Iris pigment epithelial cell (primary cell): ENCODE results near the gene ANKRD12.

Source experiments
- DNase-seq: peaks from one replicate; pipeline ENCODE4 v3.0.0-alpha.2; 2011; ENCODE audit warnings: low read depth

Gene ANKRD12

DNA sequence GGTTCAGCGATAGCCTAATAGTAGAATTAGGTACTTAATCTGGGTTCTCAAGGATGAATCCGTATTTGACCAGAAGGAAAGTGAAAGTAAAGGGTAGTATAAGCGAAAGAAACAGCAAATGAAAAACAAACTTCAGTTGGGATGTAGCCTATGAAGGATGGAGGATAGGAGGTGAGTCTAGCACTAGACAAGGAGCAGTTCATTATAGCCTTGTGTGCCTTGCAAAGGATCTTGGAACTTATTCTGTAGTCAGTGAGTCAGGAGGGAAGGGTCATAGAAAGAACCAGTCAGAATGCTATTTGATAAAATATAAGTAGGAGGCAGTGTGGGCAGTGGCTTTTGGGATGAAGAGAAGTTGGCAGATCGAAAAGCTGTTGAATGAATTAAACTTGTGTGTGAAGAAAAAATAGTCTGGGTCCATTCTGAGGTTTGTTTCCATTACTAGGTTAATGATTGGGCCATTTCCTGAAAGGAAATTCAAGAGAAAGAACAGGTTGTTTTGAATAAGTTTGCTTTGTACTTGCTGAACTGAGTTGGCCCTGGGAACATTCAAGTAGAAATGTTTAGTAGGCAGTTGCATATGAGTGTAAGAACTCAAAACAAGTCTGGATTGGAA is 48.5 kb downstream of the ANKRD12 start:
- peak; percentile 8 for DNase-seq

- DNase-seq, result no peak
Observed at GRCh38 chr18:9188359-9189231, 52.0 kb downstream of the ANKRD12 start.

GRCh38 chr18:9189491-9189890 is 52.9 kb downstream of the ANKRD12 start:
- no peak for DNase-seq

DNA sequence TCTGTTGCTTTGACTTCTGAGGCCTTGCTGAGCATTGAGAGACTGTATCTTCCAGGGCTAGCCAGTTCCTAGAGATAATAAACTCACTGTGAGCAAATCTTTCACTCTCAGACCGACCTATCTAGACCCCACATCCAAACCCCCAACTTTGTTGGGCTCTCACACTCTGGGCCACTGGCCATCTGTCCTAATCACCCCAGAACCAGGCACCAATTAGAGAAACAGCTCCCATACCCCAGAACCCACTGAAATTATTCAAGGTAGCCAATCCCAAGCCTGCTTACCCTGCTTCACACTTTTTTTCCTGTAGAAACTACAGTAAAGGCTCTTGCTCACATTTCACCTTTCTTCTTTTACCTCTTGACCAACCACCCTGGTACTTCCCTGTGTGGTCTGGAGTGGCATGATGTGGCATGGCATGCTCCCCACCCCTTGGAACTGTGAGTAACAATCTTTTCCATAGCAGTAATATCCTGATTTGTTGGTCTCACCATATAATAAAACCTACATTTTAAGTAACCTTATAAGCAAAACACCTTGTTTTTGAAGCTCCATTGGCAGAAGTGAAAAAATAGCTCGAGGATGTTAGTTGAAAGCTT is 55.2 kb downstream of the ANKRD12 start:
- DNase-seq, result no peak

- no peak for DNase-seq
Observed at GRCh38 chr18:9193031-9193430, 56.5 kb downstream of the ANKRD12 start.

DNA sequence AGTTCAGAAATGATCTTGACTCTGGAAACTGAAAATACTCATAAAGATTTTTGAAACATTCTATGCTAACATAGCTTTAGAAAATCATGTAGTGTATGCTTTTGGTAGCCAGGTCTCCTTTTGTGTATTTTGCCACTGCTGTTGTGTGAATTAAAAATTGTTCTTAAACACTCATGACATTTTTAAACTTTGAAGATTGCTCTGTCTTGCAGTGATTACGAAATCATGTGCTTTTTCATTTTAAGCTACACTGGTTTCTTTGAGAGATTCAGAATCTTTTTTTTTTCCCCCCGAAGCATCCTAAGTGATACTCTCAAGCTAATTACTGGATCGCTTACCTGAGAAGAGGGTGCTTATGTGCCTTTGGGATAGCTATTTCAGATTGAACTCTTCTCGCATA is 60.0 kb downstream of the ANKRD12 start:
- DNase-seq, result no peak

DNA sequence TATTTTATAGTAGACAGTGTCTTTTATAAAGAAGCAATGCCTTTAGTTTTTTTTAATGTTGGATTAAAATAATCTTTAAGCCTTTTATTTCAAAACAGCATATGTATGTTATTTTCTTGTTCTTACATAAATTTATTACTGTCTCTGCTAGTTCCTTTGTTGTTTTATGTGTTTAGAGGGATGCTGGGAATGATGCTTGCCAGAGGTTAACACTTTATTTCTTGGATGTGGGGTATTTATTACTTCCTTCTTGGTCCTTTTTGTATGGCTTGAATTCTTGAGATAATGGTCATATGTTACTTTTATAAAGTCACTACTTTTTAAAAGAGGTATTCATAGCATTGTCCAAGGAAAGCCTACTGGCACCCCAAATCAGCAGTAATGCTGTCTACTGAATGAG is 63.1 kb downstream of the ANKRD12 start:
- DNase-seq, result no peak

GRCh38 chr18:9201224-9201623 is 64.6 kb downstream of the ANKRD12 start:
- DNase-seq, result no peak

DNA sequence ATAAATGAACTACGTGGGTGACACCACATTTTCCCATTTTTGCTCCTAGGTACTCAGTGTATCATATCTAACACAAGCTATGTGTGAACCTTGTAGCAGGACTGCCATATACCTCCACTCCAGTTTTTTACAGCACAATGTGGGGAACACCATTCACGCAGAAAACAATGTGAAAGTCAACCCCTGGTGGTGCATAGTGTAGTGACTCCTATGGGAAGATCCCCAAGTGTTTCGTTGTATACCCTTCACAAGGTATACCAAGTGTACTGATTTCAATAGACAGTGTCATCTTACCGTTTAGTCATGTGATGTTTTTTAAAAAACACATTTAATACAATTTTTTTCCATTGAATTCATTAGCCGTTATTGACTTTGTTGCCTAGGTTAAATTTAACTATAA is 68.1 kb downstream of the ANKRD12 start:
- no peak for DNase-seq

GRCh38 chr18:9206421-9206820 is 69.8 kb downstream of the ANKRD12 start:
- no peak for DNase-seq

DNA sequence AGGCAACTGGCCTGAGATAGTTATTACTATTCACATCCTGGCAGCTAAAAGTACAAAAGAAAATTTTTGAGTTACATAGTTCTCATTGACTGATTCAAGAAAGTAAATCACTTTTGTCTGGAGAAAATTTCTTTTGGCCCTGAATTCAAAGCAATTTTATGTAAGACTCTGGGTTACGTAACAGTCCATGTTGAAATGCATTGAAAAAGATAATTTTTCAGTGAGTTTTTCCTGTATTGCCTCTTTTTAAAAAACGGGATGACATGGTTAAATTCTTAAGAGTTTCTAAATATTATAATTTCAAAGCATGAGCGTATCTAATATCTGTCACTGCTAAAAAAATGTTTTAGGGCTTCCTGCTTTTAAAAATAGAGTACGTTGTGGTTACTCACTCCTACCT is 72.7 kb downstream of the ANKRD12 start:
- DNase-seq, result peak; percentile 61

GRCh38 chr18:9210966-9211365 is 74.4 kb downstream of the ANKRD12 start:
- peak; percentile 77 for DNase-seq

DNA sequence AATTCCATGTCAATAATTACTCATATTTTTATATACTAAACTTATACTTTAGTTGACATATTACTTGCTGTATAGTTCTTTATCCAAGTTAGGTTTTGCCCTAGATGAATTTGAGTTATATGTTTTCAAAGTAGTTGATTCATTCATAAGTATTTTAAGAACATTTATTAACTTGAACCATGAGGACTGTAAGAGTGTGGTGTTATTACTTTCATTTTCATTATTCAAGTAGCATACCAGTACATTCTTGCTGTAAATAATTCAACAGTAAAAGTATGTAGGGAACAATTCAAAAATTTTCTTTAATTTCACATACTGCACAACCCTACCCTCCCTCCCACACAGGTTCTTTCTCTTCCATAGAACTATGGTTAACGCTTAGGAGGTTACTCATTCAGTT is 75.4 kb downstream of the ANKRD12 start:
- peak; percentile 24 for DNase-seq

GRCh38 chr18:9215221-9215933 is 78.8 kb downstream of the ANKRD12 start:
- no peak for DNase-seq

- no peak for DNase-seq
Observed at GRCh38 chr18:9216459-9216858, 79.9 kb downstream of the ANKRD12 start.

DNA sequence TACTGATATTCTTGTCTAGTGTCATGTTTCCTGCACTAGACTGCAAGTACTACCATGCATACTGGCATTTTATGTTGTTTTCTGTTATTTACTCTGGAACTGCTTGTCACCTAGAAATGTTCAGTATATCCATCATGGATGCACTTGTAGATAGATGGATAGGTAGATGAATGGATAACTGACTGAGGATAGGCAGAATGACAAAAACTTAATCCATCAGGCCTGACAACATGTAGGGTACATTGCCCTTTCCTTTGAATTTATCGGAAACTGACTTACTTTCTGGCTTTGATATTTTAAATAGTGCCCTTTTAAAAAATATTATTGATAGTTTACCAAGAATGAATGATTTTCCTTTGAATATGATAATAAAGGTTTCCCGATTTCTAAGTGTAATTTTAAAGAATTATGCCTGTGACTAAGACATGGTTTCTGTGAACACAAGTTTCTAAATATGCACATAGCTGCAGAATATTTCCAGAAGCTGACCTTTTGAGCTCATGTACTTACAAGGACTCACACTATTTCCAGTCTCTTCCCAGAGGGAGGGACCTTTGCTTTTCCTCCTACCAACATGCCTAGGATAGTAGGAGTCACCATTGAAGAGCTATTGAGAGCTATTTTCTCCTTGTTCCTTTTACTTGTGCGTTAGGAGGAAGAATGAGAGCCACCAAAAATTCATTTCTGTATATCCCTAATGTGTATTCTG is 81.3 kb downstream of the ANKRD12 start:
- DNase-seq, result peak; percentile 28

GRCh38 chr18:9221040-9221439 is 84.5 kb downstream of the ANKRD12 start:
- no peak for DNase-seq

- DNase-seq, result no peak
Observed at GRCh38 chr18:9221661-9222060, 85.1 kb downstream of the ANKRD12 start.

- no peak for DNase-seq
Observed at GRCh38 chr18:9223356-9223755, 86.8 kb downstream of the ANKRD12 start.

- no peak for DNase-seq
Observed at GRCh38 chr18:9226463-9226862, 89.9 kb downstream of the ANKRD12 start.

- DNase-seq, result no peak
Observed at GRCh38 chr18:9231852-9232486, 95.4 kb downstream of the ANKRD12 start.
